LNCAP (cell line): ENCODE data around the gene WNT9B.

Experiments
- CTCF ChIP-seq: fragments of 450-650 bp; IDR thresholded peaks from 2 replicates; pipeline ENCODE4 v1.5.1; 2017; ENCODE audit warnings: mild to moderate bottlenecking

The WNT9B gene

GRCh38 chr17:46826116-46826515, 25.3 kb upstream of the WNT9B start:
- no peak for TF ChIP-seq CTCF

- no peak for TF ChIP-seq CTCF
These were observed 24.1 kb upstream of the WNT9B start for GRCh38 chr17:46827274-46827673.

GRCh38 chr17:46831573-46832330, 19.6 kb upstream of the WNT9B start:
- TF ChIP-seq CTCF: no peak

GRCh38 chr17:46832331-46832821, 19.0 kb upstream of the WNT9B start:
- TF ChIP-seq CTCF: no peak

GRCh38 chr17:46832945-46833839, 18.2 kb upstream of the WNT9B start:
- no peak for TF ChIP-seq CTCF

GRCh38 chr17:46833840-46834208, 17.6 kb upstream of the WNT9B start:
- no peak for TF ChIP-seq CTCF

- no peak for TF ChIP-seq CTCF
These were observed 16.5 kb upstream of the WNT9B start for GRCh38 chr17:46834846-46835245.
